LNCaP clone FGC (cell line): ENCODE data around the gene TRHDE.

ENCODE experiments used
- DNase-seq: peaks from one replicate; pipeline ENCODE4 v3.0.0-alpha.2; 2011; ENCODE audit warnings: low read depth
- H3K4me3 ChIP-seq: 2 replicates; pipeline ENCODE4 v1.5.1; 2011; ENCODE audit warnings: mild to moderate bottlenecking, low read depth, low read length, control low read depth
- TF ChIP-seq, protein P1 (sequence below): IDR thresholded peaks from 2 replicates; pipeline ENCODE4 v1.5.1; 2012; ENCODE audit warnings: mild to moderate bottlenecking; ENCODE audit not compliant: control insufficient read depth, insufficient read depth; ENCODE audit errors: extremely low read depth

Gene TRHDE

DNA sequence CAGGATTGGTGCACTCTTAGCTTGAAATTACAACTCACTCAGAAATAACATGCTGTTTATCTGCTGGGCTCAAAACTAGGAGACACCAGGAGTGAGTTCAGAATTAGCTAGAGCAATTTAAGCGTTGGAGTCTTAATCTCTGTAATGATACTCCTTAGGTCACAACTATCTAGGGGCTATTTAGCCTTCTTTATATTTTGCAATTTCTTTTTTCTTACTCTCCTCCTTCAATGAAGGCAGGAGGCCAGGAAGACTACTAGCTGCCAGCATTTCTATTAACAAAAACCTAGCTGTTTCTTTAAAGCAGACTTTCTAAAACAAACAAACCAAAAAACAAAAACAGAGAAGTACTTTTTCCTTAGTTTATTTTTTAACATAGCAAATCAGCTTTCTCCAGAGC lies 226.2 kb downstream of the TRHDE start:
- TF ChIP-seq, protein P1, sequence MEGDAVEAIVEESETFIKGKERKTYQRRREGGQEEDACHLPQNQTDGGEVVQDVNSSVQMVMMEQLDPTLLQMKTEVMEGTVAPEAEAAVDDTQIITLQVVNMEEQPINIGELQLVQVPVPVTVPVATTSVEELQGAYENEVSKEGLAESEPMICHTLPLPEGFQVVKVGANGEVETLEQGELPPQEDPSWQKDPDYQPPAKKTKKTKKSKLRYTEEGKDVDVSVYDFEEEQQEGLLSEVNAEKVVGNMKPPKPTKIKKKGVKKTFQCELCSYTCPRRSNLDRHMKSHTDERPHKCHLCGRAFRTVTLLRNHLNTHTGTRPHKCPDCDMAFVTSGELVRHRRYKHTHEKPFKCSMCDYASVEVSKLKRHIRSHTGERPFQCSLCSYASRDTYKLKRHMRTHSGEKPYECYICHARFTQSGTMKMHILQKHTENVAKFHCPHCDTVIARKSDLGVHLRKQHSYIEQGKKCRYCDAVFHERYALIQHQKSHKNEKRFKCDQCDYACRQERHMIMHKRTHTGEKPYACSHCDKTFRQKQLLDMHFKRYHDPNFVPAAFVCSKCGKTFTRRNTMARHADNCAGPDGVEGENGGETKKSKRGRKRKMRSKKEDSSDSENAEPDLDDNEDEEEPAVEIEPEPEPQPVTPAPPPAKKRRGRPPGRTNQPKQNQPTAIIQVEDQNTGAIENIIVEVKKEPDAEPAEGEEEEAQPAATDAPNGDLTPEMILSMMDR: no peak
- no peak for DNase-seq
- H3K4me3 ChIP-seq: no peak overlapping the region

DNA sequence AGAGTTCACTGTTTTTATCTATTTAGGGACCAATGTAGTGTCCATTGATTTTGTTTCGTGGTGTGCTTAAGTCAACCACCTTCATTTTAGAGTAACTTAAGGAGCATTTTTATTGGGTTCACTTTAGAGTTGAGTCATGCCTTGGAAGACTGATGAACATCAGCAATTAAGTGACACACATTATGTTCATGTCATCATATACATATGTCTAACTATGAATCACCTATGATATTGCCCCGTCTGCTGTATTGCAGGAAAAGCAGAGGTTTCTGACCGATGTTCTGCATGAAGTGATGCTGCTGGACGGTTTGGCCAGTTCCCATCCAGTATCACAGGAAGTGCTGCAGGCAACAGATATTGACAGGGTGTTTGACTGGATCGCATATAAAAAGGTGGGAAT lies 227.1 kb downstream of the TRHDE start:
- TF ChIP-seq, protein P1: no peak
- no peak overlapping the region for H3K4me3 ChIP-seq
- DNase-seq: no peak

DNA sequence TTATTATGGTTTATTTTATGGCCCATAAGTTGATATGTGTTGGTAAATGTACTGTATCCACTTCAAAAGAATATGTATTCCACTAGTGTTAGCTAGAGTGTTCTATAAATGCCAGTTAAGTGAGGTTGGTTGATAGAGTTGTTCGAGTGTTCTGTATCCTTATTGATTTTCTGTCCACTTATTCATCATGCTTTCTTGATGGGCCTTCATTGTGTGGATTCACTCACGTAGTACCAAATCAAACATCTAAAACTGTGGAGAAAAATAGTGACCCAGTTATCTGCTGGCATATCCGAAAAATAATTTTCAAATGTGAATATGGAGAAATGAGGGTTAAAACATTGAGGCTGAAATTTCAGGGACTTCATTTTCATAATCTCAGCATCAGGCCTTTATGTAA lies 230.4 kb downstream of the TRHDE start:
- no peak for DNase-seq
- TF ChIP-seq, protein P1: no peak
- H3K4me3 ChIP-seq: no peak overlapping the region

DNA sequence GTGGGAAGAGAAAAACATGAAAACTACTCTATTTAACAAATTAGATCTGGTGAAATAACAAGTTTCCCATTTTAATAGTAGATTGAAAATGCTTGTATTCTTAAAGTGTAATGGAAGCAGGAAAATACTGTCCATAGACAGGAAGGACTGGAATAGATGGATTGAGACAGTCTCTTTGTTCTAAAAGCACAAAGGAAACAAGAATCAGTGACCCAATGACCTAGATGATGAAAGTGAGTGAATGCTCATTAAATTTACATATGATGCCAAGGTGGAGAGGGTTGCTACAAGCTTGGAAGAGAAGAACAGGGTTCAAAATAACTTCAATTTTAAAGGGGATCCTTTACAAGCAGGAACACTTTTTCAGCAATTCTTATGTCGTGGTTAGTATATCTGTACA lies 233.1 kb downstream of the TRHDE start:
- TF ChIP-seq, protein P1: no peak

DNA sequence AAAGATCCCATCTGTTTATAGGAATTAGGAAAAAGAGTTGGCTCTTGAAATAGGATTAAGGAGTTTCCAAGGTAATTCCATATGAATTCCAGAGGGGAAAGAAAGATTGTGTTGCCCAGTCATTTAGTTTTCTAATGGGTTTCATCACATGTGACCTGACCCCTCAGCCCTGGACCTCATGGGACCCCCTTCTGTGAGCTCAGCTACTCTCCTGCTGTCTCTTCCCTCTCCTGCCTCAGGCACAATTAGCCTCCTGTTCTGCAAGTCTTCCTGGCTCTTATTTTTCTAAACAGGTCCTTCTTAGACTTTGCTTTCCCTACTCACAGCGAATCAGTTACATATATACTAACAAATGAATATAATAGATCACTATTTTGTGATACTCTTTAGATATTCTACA lies 237.7 kb downstream of the TRHDE start:
- TF ChIP-seq, protein P1: no peak
- DNase-seq: no peak
- no peak overlapping the region for H3K4me3 ChIP-seq

More for the DNA sequence above, 233.1 kb downstream of the TRHDE start:
- no peak overlapping the region for H3K4me3 ChIP-seq
- no peak for DNase-seq

DNA sequence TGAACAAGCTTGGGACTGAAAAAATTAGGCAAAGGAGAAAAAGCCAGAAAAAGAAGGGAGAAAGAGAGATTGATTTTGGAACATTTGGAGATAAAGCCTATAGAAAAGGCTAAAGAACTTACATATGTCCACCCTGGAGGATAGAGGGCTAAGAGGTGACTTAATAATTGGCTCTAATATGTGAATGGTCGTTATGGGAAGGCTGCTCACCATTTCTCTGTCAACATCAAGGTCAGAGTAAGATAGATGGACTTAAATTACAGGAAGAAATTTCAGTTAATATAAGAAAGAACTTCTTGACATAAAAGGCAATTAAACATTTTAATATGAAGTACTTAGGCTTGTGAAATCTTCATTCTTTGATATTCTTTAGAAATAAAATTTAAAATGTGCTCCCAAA lies 238.6 kb downstream of the TRHDE start:
- no peak for DNase-seq
- TF ChIP-seq, protein P1: no peak
- H3K4me3 ChIP-seq: no peak overlapping the region

DNA sequence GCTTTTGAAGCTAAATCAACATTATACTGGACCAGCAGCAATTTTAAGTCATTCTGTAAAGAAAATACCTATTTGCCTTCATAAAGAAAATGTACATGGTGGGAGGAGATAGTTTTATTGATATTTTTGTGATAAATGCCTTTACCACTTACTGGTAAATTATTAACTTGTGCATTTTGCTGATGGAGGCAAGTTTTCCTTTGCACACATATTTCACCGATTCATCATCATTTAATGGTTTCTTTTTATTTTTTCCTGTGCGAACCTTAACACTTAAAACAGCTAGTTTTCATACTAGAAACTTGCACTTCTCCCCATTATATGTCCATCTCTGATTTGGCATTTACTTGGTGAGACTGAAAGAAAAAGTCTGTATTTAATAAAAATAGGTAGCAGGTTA lies 239.3 kb downstream of the TRHDE start:
- TF ChIP-seq, protein P1: no peak
- DNase-seq: no peak
- no peak overlapping the region for H3K4me3 ChIP-seq
